Measurements from ENCODE around the gene LAD1. TPM values are rescaled to one million over a fixed set of nuclear protein-coding genes. Genes with fewer than 3 reads are reported as not detected.

The LAD1 gene
- not detected in 2 replicates for total RNA-seq (2014; rRNA removed; shearing (Covaris generic))
- not detected in 2 replicates for polyA plus RNA-seq (2016; fragmentation: Nextera tagmentation; extraction: Ambion mirVana)

- H3K9me3 ChIP-seq (ENCODE audit: low read depth): no peaks in the 10 kb centered on the region
- no peak within 1 kb of the TSS for H3K27ac ChIP-seq
- H3K4me3 ChIP-seq: peak within 1 kb of the TSS; percentile 16; the same call in 1 of the 2 replicates
- H3K36me3 ChIP-seq (ENCODE audit: low read depth): no peaks in the 10 kb centered on the region
- in situ Hi-C loops (cut with MboI): no loop called here
- H3K27me3 ChIP-seq (replicated peaks; ENCODE audit: insufficient read depth): peaks cover 59% of the 10 kb centered on the region
- H2AFZ ChIP-seq: no peak within 1 kb of the TSS
- no peak within 1 kb of the TSS for H3K9ac ChIP-seq
- no peak for DNase-seq
- 14 to 28% methylated on average over 10 to 23 of the region's 25 CpGs for WGBS, 2 experiments (ENCODE audit: low coverage in 1 of 2, low lambda C conversion rate in 2 of 2, missing lambda C conversion rate in 2 of 2)
- TF ChIP-seq EZH2phosphoT487 (IDR thresholded peaks at IDR 0.05; ENCODE audit: insufficient read depth, low read depth) (no peak; the same call in 1 of the 2 replicates), EZH2 (IDR thresholded peaks at IDR 0.05; ENCODE audit: insufficient read depth, poor library complexity, severe bottlenecking) (peak; percentile 75)
- no peaks in the 10 kb centered on the region for H3F3A ChIP-seq (ENCODE audit: insufficient read depth)
- H3K9me2 ChIP-seq (ENCODE audit: insufficient read depth): no peaks in the 10 kb centered on the region
- H3K4me2 ChIP-seq (ENCODE audit: unreplicated experiment): no peak within 1 kb of the TSS
- no peaks in the 10 kb centered on the region for H3K4me1 ChIP-seq (ENCODE audit: insufficient read depth)
- H4K20me1 ChIP-seq (ENCODE audit: insufficient read depth): no peaks in the 10 kb centered on the region
- no peaks in the 10 kb centered on the region for H3K79me2 ChIP-seq (ENCODE audit: insufficient read depth)
Measured at GRCh38 chr1:201399018-201399351, at the start of gene LAD1. LAD1 (minus strand) TSS chr1:201399324; CDS start chr1:201399306, 18 bp downstream.

- in situ Hi-C loops (cut with MboI): no loop called here
- no peaks in the 10 kb centered on the region for H3K27me3 ChIP-seq (replicated peaks; ENCODE audit: insufficient read depth)
Measured at GRCh38 chr1:201447903-201448871, 49.1 kb upstream of the LAD1 start.

GRCh38 chr1:201445310-201445709 is 46.2 kb upstream of the LAD1 start:
- Histone ChIP-seq H3K9me3 (ENCODE audit: low read depth) (no peaks in the 10 kb centered on the region), H3K9me2 (ENCODE audit: insufficient read depth) (no peaks in the 10 kb centered on the region), H3F3A (ENCODE audit: insufficient read depth) (peaks cover 4% of the 10 kb centered on the region; the same call in 1 of the 2 replicates), H3K27ac (no peak overlapping the region), H3K9ac (no peak overlapping the region), H3K4me1 (ENCODE audit: insufficient read depth) (peaks cover 15% of the 10 kb centered on the region), H4K20me1 (ENCODE audit: insufficient read depth) (no peaks in the 10 kb centered on the region), H3K79me2 (ENCODE audit: insufficient read depth) (no peaks in the 10 kb centered on the region), H3K27me3 (replicated peaks; ENCODE audit: insufficient read depth) (no peaks in the 10 kb centered on the region), H3K4me3 (no peak overlapping the region), H2AFZ (no peak overlapping the region), H3K4me2 (ENCODE audit: unreplicated experiment) (no peak overlapping the region), H3K36me3 (ENCODE audit: low read depth) (no peaks in the 10 kb centered on the region)
- WGBS, 2 experiments (ENCODE audit: low coverage in 1 of 2, low lambda C conversion rate in 2 of 2, missing lambda C conversion rate in 2 of 2): 88 to 95% methylated on average over 6 of the region's 6 CpGs
- no peak for TF ChIP-seq EZH2phosphoT487 (IDR thresholded peaks at IDR 0.05; ENCODE audit: insufficient read depth, low read depth)
- no peak for TF ChIP-seq EZH2 (IDR thresholded peaks at IDR 0.05; ENCODE audit: insufficient read depth, poor library complexity, severe bottlenecking)
- in situ Hi-C loops (cut with MboI): no loop called here
- DNase-seq: no peak

More at GRCh38 chr1:201447903-201448871, 49.1 kb upstream of the LAD1 start:
- no peaks in the 10 kb centered on the region for H3K9me3 ChIP-seq (ENCODE audit: low read depth)
- 38 to 40% methylated on average over 20 of the region's 20 CpGs for WGBS, 2 experiments (ENCODE audit: low coverage in 1 of 2, low lambda C conversion rate in 2 of 2, missing lambda C conversion rate in 2 of 2)
- H3K27ac ChIP-seq: no peak overlapping the region
- H3K79me2 ChIP-seq (ENCODE audit: insufficient read depth): no peaks in the 10 kb centered on the region
- H2AFZ ChIP-seq: peak overlapping the region; percentile 39
- peaks cover 33% of the 10 kb centered on the region for H3K4me1 ChIP-seq (ENCODE audit: insufficient read depth)
- H4K20me1 ChIP-seq (ENCODE audit: insufficient read depth): no peaks in the 10 kb centered on the region
- H3K36me3 ChIP-seq (ENCODE audit: low read depth): no peaks in the 10 kb centered on the region
- H3K4me2 ChIP-seq (ENCODE audit: unreplicated experiment): no peak overlapping the region
- H3K9me2 ChIP-seq (ENCODE audit: insufficient read depth): no peaks in the 10 kb centered on the region
- DNase-seq: peak; percentile 82
- H3K4me3 ChIP-seq: no peak overlapping the region
- TF ChIP-seq EZH2 (IDR thresholded peaks at IDR 0.05; ENCODE audit: insufficient read depth, poor library complexity, severe bottlenecking) (no peak), EZH2phosphoT487 (IDR thresholded peaks at IDR 0.05; ENCODE audit: insufficient read depth, low read depth) (no peak)
- 0 out of 2 replicates have a peak overlapping the region, but pooled peaks have one; percentile 28 for H3K9ac ChIP-seq
- H3F3A ChIP-seq (ENCODE audit: insufficient read depth): peaks cover 9% of the 10 kb centered on the region; the same call in 1 of the 2 replicates

- Histone ChIP-seq H3K9me2 (ENCODE audit: insufficient read depth) (no peaks in the 10 kb centered on the region), H3K4me3 (no peak overlapping the region), H3K9ac (no peak overlapping the region), H3F3A (ENCODE audit: insufficient read depth) (no peaks in the 10 kb centered on the region), H4K20me1 (ENCODE audit: insufficient read depth) (no peaks in the 10 kb centered on the region), H3K9me3 (ENCODE audit: low read depth) (no peaks in the 10 kb centered on the region), H3K27me3 (replicated peaks; ENCODE audit: insufficient read depth) (no peaks in the 10 kb centered on the region), H3K79me2 (ENCODE audit: insufficient read depth) (no peaks in the 10 kb centered on the region), H3K4me1 (ENCODE audit: insufficient read depth) (peaks cover 10% of the 10 kb centered on the region), H3K27ac (no peak overlapping the region), H3K4me2 (ENCODE audit: unreplicated experiment) (no peak overlapping the region), H2AFZ (no peak overlapping the region), H3K36me3 (ENCODE audit: low read depth) (no peaks in the 10 kb centered on the region)
- TF ChIP-seq EZH2phosphoT487 (IDR thresholded peaks at IDR 0.05; ENCODE audit: insufficient read depth, low read depth) (no peak), EZH2 (IDR thresholded peaks at IDR 0.05; ENCODE audit: insufficient read depth, poor library complexity, severe bottlenecking) (no peak)
- in situ Hi-C loops (cut with MboI): no loop called here
- WGBS, 2 experiments (ENCODE audit: low coverage in 1 of 2, low lambda C conversion rate in 2 of 2, missing lambda C conversion rate in 2 of 2): 82 to 89% methylated on average over 4 of the region's 4 CpGs
- peak; percentile 33 for DNase-seq
Measured at GRCh38 chr1:201444792-201445191, 45.7 kb upstream of the LAD1 start.
